Natural killer cell treated with Interleukin-12 subunit alpha and Interleukin-12 subunit beta and Interleukin-15 and Interleukin-18, amount 100 ng/mL, for 72 hours (primary cell): Measurements from ENCODE around the gene TMEM26. TPM values are rescaled to one million over a fixed set of nuclear protein-coding genes. Genes with fewer than 3 reads are reported as not detected.

Experiments
- ATAC-seq, 2 donors: fragments of 150-1000 bp; cut with Tn5 transposase in 1 of 2; sonication (Bioruptor Pico), chemical (Tn5 transposase) in 1 of 2; 2 replicates each; pipeline ENCODE4 v1.10.0; 2021
- DNase-seq: peaks from one replicate; pipeline ENCODE4 v3.0.0; 2022; ENCODE audit warnings: low spot score
- H3K27ac Mint-ChIP-seq, 2 donors: 1 replicate in 1 of 2; 2 replicates in 1 of 2; pipeline ENCODE4 v1.8.0; 2022; ENCODE audit warnings: mixed read lengths in 2 of 2, mild to moderate bottlenecking in 1 of 2, moderate library complexity in 1 of 2
- H3K27me3 Mint-ChIP-seq, 2 donors: 1 replicate in 1 of 2; 2 replicates in 1 of 2; pipeline ENCODE4 v1.8.0; 2022; ENCODE audit warnings: mixed read lengths in 2 of 2
- H3K36me3 Mint-ChIP-seq: one replicate; pipeline ENCODE4 v1.8.0; 2022; ENCODE audit warnings: mixed read lengths
- H3K4me1 Mint-ChIP-seq, 2 donors: 1 replicate in 1 of 2; 2 replicates in 1 of 2; pipeline ENCODE4 v1.8.0; 2022; ENCODE audit warnings: low read depth in 2 of 2, mixed read lengths in 2 of 2, mild to moderate bottlenecking in 1 of 2
- H3K4me3 Mint-ChIP-seq: one replicate; pipeline ENCODE4 v1.8.0; 2022; ENCODE audit warnings: mixed read lengths
- H3K9me3 Mint-ChIP-seq: 2 replicates; pipeline ENCODE4 v1.8.0; 2022; ENCODE audit warnings: mixed read lengths
- total RNA-seq, 2 donors: library from RNA; stranded (reverse); gene quantifications; one replicate each; pipeline ENCODE4 v1.2.3, GENCODE V29; 2022

Gene TMEM26
- total RNA-seq, 2 donors from 2014 or later = not detected

GRCh38 chr10:61471491-61471890, 18.3 kb upstream of the TMEM26 start:
- Mint-ChIP-seq H3K27ac (no peak overlapping the region), H3K4me3 (no peak overlapping the region), H3K27me3 (peaks cover 2 to 4% of the 10 kb centered on the region in 2 donors), H3K9me3 (no peaks in the 10 kb centered on the region), H3K4me1 (no peaks in the 10 kb centered on the region), H3K36me3 (no peaks in the 10 kb centered on the region)
- ATAC-seq (no peak), DNase-seq (no peak)

GRCh38 chr10:61470740-61471139, 17.6 kb upstream of the TMEM26 start:
- ATAC-seq = no peak

GRCh38 chr10:61465901-61466632, 12.9 kb upstream of the TMEM26 start:
- Mint-ChIP-seq H3K4me3 (no peak overlapping the region), H3K36me3 (no peaks in the 10 kb centered on the region), H3K27me3 (peaks cover 2 to 5% of the 10 kb centered on the region in 2 donors), H3K9me3 (peaks cover 3% of the 10 kb centered on the region), H3K4me1 (no peaks in the 10 kb centered on the region), H3K27ac (no peak overlapping the region)
- DNase-seq (no peak), ATAC-seq (no peak)

More at GRCh38 chr10:61470740-61471139, 17.6 kb upstream of the TMEM26 start:
- H3K27ac Mint-ChIP-seq = no peak overlapping the region
- no peaks in the 10 kb centered on the region for H3K36me3 Mint-ChIP-seq
- no peaks in the 10 kb centered on the region for H3K4me1 Mint-ChIP-seq
- H3K27me3 Mint-ChIP-seq = peaks cover 2 to 4% of the 10 kb centered on the region in 2 donors
- DNase-seq = no peak
- no peaks in the 10 kb centered on the region for H3K9me3 Mint-ChIP-seq
- no peak overlapping the region for H3K4me3 Mint-ChIP-seq

GRCh38 chr10:61465171-61465496, 12.0 kb upstream of the TMEM26 start:
- Mint-ChIP-seq H3K4me3 (no peak overlapping the region), H3K36me3 (no peaks in the 10 kb centered on the region), H3K27me3 (peaks cover 2 to 14% of the 10 kb centered on the region in 2 donors), H3K27ac (no peak overlapping the region), H3K4me1 (no peaks in the 10 kb centered on the region), H3K9me3 (peaks cover 8% of the 10 kb centered on the region)
- DNase-seq = no peak
- no peak for ATAC-seq

- DNase-seq (no peak), ATAC-seq (no peak)
- Mint-ChIP-seq H3K27me3 (peaks cover 2 to 14% of the 10 kb centered on the region in 2 donors), H3K4me1 (no peaks in the 10 kb centered on the region), H3K9me3 (peaks cover 8% of the 10 kb centered on the region), H3K27ac (no peak overlapping the region), H3K36me3 (no peaks in the 10 kb centered on the region), H3K4me3 (no peak overlapping the region)
Measured at GRCh38 chr10:61464461-61465170, 11.4 kb upstream of the TMEM26 start.

- peaks cover 1 to 18% of the 10 kb centered on the region in 2 donors for H3K27me3 Mint-ChIP-seq
- H3K4me1 Mint-ChIP-seq = no peaks in the 10 kb centered on the region
- H3K4me3 Mint-ChIP-seq = no peak overlapping the region
- H3K36me3 Mint-ChIP-seq = no peaks in the 10 kb centered on the region
- H3K9me3 Mint-ChIP-seq = peaks cover 8% of the 10 kb centered on the region
- DNase-seq (no peak), ATAC-seq (no peak)
- no peak overlapping the region for H3K27ac Mint-ChIP-seq
Measured at GRCh38 chr10:61463035-61463909, 10.1 kb upstream of the TMEM26 start.

GRCh38 chr10:61460835-61461234, 7.7 kb upstream of the TMEM26 start:
- DNase-seq (no peak), ATAC-seq (no peak)
- no peak overlapping the region for H3K4me3 Mint-ChIP-seq
- H3K27me3 Mint-ChIP-seq = peaks cover 2 to 32% of the 10 kb centered on the region in 2 donors
- peaks cover 8% of the 10 kb centered on the region for H3K9me3 Mint-ChIP-seq
- no peaks in the 10 kb centered on the region for H3K4me1 Mint-ChIP-seq
- no peaks in the 10 kb centered on the region for H3K36me3 Mint-ChIP-seq
- H3K27ac Mint-ChIP-seq = no peak overlapping the region

- no peaks in the 10 kb centered on the region for H3K36me3 Mint-ChIP-seq
- H3K27ac Mint-ChIP-seq = no peak overlapping the region
- H3K4me1 Mint-ChIP-seq = peaks cover 0 to 3% of the 10 kb centered on the region in 2 donors
- ATAC-seq (no peak), DNase-seq (no peak)
- H3K27me3 Mint-ChIP-seq = peaks cover 9 to 40% of the 10 kb centered on the region in 2 donors
- no peak overlapping the region for H3K4me3 Mint-ChIP-seq
- peaks cover 8% of the 10 kb centered on the region for H3K9me3 Mint-ChIP-seq
Measured at GRCh38 chr10:61458031-61458430, 4.8 kb upstream of the TMEM26 start.

- H3K36me3 Mint-ChIP-seq = no peaks in the 10 kb centered on the region
- peaks cover 0 to 7% of the 10 kb centered on the region in 2 donors for H3K4me1 Mint-ChIP-seq
- peaks cover 7% of the 10 kb centered on the region for H3K9me3 Mint-ChIP-seq
- H3K27ac Mint-ChIP-seq = no peak overlapping the region
- no peak for DNase-seq
- no peak overlapping the region for H3K4me3 Mint-ChIP-seq
- peaks cover 21 to 43% of the 10 kb centered on the region in 2 donors for H3K27me3 Mint-ChIP-seq
- ATAC-seq = no peak
Measured at GRCh38 chr10:61456095-61456789, 3.1 kb upstream of the TMEM26 start.

- Mint-ChIP-seq H3K36me3 (no peaks in the 10 kb centered on the region), H3K27me3 (peaks cover 24 to 43% of the 10 kb centered on the region in 2 donors), H3K9me3 (peaks cover under 1% of the 10 kb centered on the region), H3K4me3 (no peak overlapping the region), H3K27ac (no peak overlapping the region), H3K4me1 (peaks cover 0 to 7% of the 10 kb centered on the region in 2 donors)
- ATAC-seq = no peak
- no peak for DNase-seq
Measured at GRCh38 chr10:61455656-61456055, 2.5 kb upstream of the TMEM26 start.

- peaks cover 24 to 48% of the 10 kb centered on the region in 2 donors for H3K27me3 Mint-ChIP-seq
- H3K9me3 Mint-ChIP-seq = no peaks in the 10 kb centered on the region
- peaks cover 0 to 7% of the 10 kb centered on the region in 2 donors for H3K4me1 Mint-ChIP-seq
- DNase-seq = no peak
- no peak for ATAC-seq
- H3K36me3 Mint-ChIP-seq = no peaks in the 10 kb centered on the region
- no peak overlapping the region for H3K4me3 Mint-ChIP-seq
- no peak overlapping the region for H3K27ac Mint-ChIP-seq
Measured at GRCh38 chr10:61454541-61454940, 1.4 kb upstream of the TMEM26 start.

- H3K27ac Mint-ChIP-seq = no peak overlapping the region
- ATAC-seq (peak in 1 of 2 donors; percentile 20), DNase-seq (no peak)
- H3K9me3 Mint-ChIP-seq = no peaks in the 10 kb centered on the region
- peak overlapping the region; percentile 36 for H3K4me3 Mint-ChIP-seq
- H3K36me3 Mint-ChIP-seq = no peaks in the 10 kb centered on the region
- peaks cover 22 to 35% of the 10 kb centered on the region in 2 donors for H3K27me3 Mint-ChIP-seq
- peaks cover 0 to 7% of the 10 kb centered on the region in 2 donors for H3K4me1 Mint-ChIP-seq
Measured at GRCh38 chr10:61452151-61452651, 980 bp downstream of the TMEM26 start.

- no peak for DNase-seq
- H3K27me3 Mint-ChIP-seq = peaks cover 22 to 32% of the 10 kb centered on the region in 2 donors
- no peak overlapping the region for H3K4me3 Mint-ChIP-seq
- no peak overlapping the region for H3K27ac Mint-ChIP-seq
- H3K4me1 Mint-ChIP-seq = peaks cover 0 to 7% of the 10 kb centered on the region in 2 donors
- no peak for ATAC-seq
- no peaks in the 10 kb centered on the region for H3K9me3 Mint-ChIP-seq
- no peaks in the 10 kb centered on the region for H3K36me3 Mint-ChIP-seq
Measured at GRCh38 chr10:61451357-61451756, 1.8 kb downstream of the TMEM26 start.
